Naive thymus-derived CD4-positive, alpha-beta T cell (primary cell): ENCODE measurements around the gene ETV6. TPM values are rescaled to one million over a fixed set of nuclear protein-coding genes. Genes with fewer than 3 reads are reported as not detected.
A peak's percentile ranks its signal among the peaks of the same experiment; 100 is the strongest.

Source experiments
- ATAC-seq: fragments of 150-1000 bp; cut with Tn5 transposase; 2 replicates; pipeline ENCODE4 v1.10.0; 2021; ENCODE audit warnings: mild to moderate bottlenecking, moderate library complexity
- CTCF ChIA-PET: fragments of 350-600 bp; sonication (Branson Sonifier 250); formaldehyde crosslinking; loops from one replicate; lab custom pipeline; 2021; ENCODE audit warnings: antibody characterized with exemption; lab: Charles Lee
- POLR2A ChIA-PET: fragments of 350-600 bp; sonication (Branson Sonifier 250); formaldehyde crosslinking; loops from one replicate; lab custom pipeline; 2021; ENCODE audit warnings: antibody characterized with exemption, inconsistent platforms; lab: Charles Lee
- DNase-seq, 9 donors: peaks; one replicate each; pipeline versions ENCODE4 v3.0.0 to v3.0.0-alpha.2; 2020 to 2022; ENCODE audit warnings: mixed read lengths in 1 of 9
- H3K27ac ChIP-seq: one replicate; pipeline ENCODE4 v1.7.0; 2013; ENCODE audit warnings: mild to moderate bottlenecking, low read depth, low read length, moderate library complexity
- H3K27me3 ChIP-seq, 2 donors: one replicate each; pipeline ENCODE4 v1.7.0; 2013; ENCODE audit warnings: low read length in 2 of 2, mild to moderate bottlenecking in 2 of 2, moderate library complexity in 2 of 2; ENCODE audit not compliant: control insufficient read depth in 2 of 2, insufficient read depth in 2 of 2
- H3K36me3 ChIP-seq, 3 experiments: 1 replicate in 2 of 3; 2 replicates in 1 of 3; pipeline ENCODE4 v1.7.0; 2013; ENCODE audit warnings: low read length in 3 of 3, mild to moderate bottlenecking in 3 of 3, moderate library complexity in 1 of 3; ENCODE audit not compliant: insufficient read depth in 3 of 3, control insufficient read depth in 2 of 3
- H3K4me1 ChIP-seq, 2 donors: one replicate each; pipeline ENCODE4 v1.7.0; 2013; ENCODE audit warnings: low read length in 2 of 2, mild to moderate bottlenecking in 2 of 2, moderate library complexity in 1 of 2; ENCODE audit not compliant: control insufficient read depth in 2 of 2, insufficient read depth in 2 of 2
- H3K4me3 ChIP-seq: 2 replicates; pipeline ENCODE4 v1.7.0; 2013; ENCODE audit warnings: mild to moderate bottlenecking, low read length
- H3K9me3 ChIP-seq, 3 experiments: 1 replicate in 2 of 3; 2 replicates in 1 of 3; pipeline ENCODE4 v1.7.0; 2013; ENCODE audit warnings: low read length in 3 of 3; ENCODE audit not compliant: control insufficient read depth in 2 of 3
- H3K27ac Mint-ChIP-seq, 9 donors: one replicate each; pipeline ENCODE4 v1.8.0; 2020 to 2022; ENCODE audit warnings: mixed read lengths in 9 of 9, mild to moderate bottlenecking in 8 of 9, moderate library complexity in 5 of 9, inconsistent platforms in 2 of 9
- H3K27me3 Mint-ChIP-seq, 5 donors: one replicate each; pipeline ENCODE4 v1.8.0; 2021 to 2022; ENCODE audit warnings: mixed read lengths in 5 of 5, mild to moderate bottlenecking in 1 of 5
- H3K36me3 Mint-ChIP-seq, 5 donors: one replicate each; pipeline ENCODE4 v1.8.0; 2020 to 2022; ENCODE audit warnings: mixed read lengths in 5 of 5, mild to moderate bottlenecking in 3 of 5, inconsistent platforms in 1 of 5
- H3K4me1 Mint-ChIP-seq, 7 donors: one replicate each; pipeline ENCODE4 v1.8.0; 2020 to 2022; ENCODE audit warnings: mixed read lengths in 7 of 7, mild to moderate bottlenecking in 3 of 7, inconsistent platforms in 1 of 7
- H3K4me3 Mint-ChIP-seq, 10 donors: one replicate each; pipeline ENCODE4 v1.8.0; 2020 to 2022; ENCODE audit warnings: mild to moderate bottlenecking in 10 of 10, mixed read lengths in 10 of 10, moderate library complexity in 6 of 10, inconsistent platforms in 2 of 10
- H3K9me3 Mint-ChIP-seq, 11 donors: one replicate each; pipeline ENCODE4 v1.8.0; 2020 to 2022; ENCODE audit warnings: mixed read lengths in 11 of 11, mild to moderate bottlenecking in 4 of 11, inconsistent platforms in 1 of 11, moderate library complexity in 1 of 11
- intact Hi-C, 2 donors: fragments of 100-400 bp; cut with micrococcal nuclease; formaldehyde crosslinking; loops; one replicate each; pipeline ENCODE4 v1.15.1; 2023
- polyA plus RNA-seq, 2 donors: library from polyadenylated mRNA; unstranded; fragments of 300-500 nt; fragmentation: Illumina TruSeq; gene quantifications; one replicate each; pipeline ENCODE4 v1.2.3, GENCODE V29; 2021
- total RNA-seq, 6 experiments: library from RNA in 5 of 6; stranded (reverse) in 5 of 6; gene quantifications; 1 replicate in 5 of 6; 2 replicates in 1 of 6; pipeline ENCODE4 v1.2.3 and lab custom pipeline; 2021 to 2026

Gene ETV6
- total and polyA plus RNA-seq, 7 experiments from 2014 or later: 2.2 to 70.3 (median 25.3) TPM

DNA sequence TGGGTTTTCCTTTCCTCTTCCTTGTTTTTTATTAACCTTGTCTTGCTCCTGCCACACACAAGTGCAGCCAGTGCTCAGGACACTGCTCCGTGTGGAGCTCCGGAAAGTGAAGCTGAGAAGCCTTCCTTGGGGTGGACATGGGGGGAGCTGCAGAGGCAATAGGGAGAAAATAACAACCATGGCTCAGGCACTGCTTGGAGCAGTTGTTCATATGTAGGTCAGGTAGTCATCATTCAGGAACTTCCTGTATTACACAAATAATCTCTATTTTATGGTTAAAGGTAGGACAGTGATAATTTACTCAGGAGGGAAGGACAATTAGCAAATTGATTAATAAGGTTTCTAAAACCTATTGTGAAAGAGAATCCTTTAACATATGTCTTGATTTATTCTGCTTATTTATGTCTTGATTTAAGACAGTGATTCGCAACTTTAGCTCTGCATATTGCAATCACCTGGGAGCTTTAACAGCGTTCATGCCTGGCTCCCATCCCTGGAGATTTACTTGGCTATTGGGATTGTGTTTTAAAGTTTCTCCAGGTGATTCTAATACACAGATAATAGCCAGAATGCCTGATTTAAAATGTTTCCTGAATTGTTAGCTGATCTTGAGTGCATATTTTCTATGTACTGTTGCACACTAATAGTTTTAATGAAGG is 92.1 kb downstream of the ETV6 start:
- intact Hi-C loops: no loop called here
- POLR2A ChIA-PET: interaction anchor here (1.0 kb wide), 1 partner anchor 71 kb away, joined by 3 read pairs; no protein-coding TSS in a partner anchor
- DNase-seq: no peak
- CTCF ChIA-PET: no interaction called here
- no peaks in the 10 kb centered on the region for H3K9me3 ChIP-seq
- no peak for ATAC-seq
- no peak overlapping the region for H3K4me3 ChIP-seq
- no peaks in the 10 kb centered on the region for H3K27me3 ChIP-seq
- H3K36me3 ChIP-seq: no peaks in the 10 kb centered on the region
- H3K4me1 ChIP-seq: peaks cover 0 to 5% of the 10 kb centered on the region in 2 donors
- H3K9me3 Mint-ChIP-seq: peaks cover 0 to 2% (median 0%) of the 10 kb centered on the region in 11 donors
- no peak overlapping the region for H3K27ac Mint-ChIP-seq
- no peaks in the 10 kb centered on the region for H3K27me3 Mint-ChIP-seq
- H3K27ac ChIP-seq: no peak overlapping the region
- peaks cover 35 to 85% (median 74%) of the 10 kb centered on the region in 7 donors for H3K4me1 Mint-ChIP-seq
- peaks cover 0 to 28% (median 11%) of the 10 kb centered on the region in 5 donors for H3K36me3 Mint-ChIP-seq
- H3K4me3 Mint-ChIP-seq: peak overlapping the region in 1 of 10 donors; percentile 9

DNA sequence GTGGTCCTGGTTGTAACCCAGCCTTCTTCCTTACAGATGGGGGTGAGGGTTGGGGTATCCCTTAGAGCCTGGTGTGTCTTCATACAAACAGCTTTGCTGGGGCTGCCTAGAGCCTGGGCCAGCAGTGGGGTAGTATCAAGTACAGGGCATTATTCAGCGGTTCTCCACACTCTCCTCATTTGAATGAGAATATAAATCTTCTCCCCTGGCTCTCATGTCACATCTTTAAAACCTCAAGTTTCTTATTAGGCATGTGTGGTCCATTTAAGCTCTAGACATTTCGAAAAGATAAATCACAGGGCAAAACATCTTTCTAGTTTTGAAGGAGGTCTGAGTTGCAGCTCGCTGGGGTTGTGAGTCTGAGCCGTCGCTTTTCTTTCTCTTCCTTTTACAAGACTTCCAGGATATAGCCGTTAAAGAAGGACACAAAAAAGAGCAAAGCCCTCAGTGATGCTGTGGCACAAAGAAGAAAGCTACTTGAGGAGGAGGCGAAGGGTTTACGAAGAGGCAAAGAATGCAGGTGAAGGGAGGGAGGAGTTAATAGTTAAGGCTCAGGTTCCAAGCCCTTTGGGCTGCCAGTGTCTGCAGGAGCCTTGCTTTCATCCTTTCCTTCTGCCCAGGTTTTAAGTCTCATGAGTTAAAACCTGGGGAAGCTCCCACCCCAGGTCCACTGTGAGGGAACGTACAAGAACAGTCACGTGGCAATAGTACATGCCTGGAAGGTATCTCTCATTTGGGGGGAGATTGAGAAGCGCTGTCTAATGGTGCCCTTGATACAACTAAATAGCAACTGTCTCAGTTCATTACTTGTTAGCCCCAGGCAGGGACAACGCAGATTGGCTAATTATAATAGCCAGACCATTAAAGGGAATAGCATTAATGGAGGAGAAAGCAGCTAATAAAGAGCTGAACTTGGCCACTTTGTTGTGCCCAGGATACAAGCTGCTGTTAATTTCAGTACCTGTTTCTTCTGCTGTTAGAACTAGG is 94.2 kb downstream of the ETV6 start:
- DNase-seq (no peak), ATAC-seq (no peak)
- CTCF ChIA-PET: no interaction called here
- Histone ChIP-seq H3K4me1 (peaks cover 0 to 5% of the 10 kb centered on the region in 2 donors), H3K4me3 (no peak overlapping the region), H3K36me3 (no peaks in the 10 kb centered on the region), H3K9me3 (no peaks in the 10 kb centered on the region), H3K27ac (no peak overlapping the region), H3K27me3 (no peaks in the 10 kb centered on the region)
- POLR2A ChIA-PET: no interaction called here
- intact Hi-C loops: no loop called here
- Mint-ChIP-seq H3K4me3 (no peak overlapping the region), H3K27me3 (no peaks in the 10 kb centered on the region), H3K36me3 (peaks cover 4 to 34% (median 14%) of the 10 kb centered on the region in 5 donors), H3K9me3 (peaks cover 0 to 2% (median 0%) of the 10 kb centered on the region in 11 donors), H3K4me1 (peaks cover 24 to 68% (median 55%) of the 10 kb centered on the region in 7 donors), H3K27ac (peak overlapping the region in 3 of 9 donors; percentile 16 to 39 (median 30))

GRCh38 chr12:11744410-11744801 is 94.9 kb downstream of the ETV6 start:
- Mint-ChIP-seq H3K27me3 (no peaks in the 10 kb centered on the region), H3K9me3 (no peaks in the 10 kb centered on the region), H3K36me3 (peaks cover 4 to 30% (median 10%) of the 10 kb centered on the region in 5 donors), H3K27ac (no peak overlapping the region), H3K4me3 (no peak overlapping the region), H3K4me1 (peaks cover 29 to 66% (median 56%) of the 10 kb centered on the region in 7 donors)
- Histone ChIP-seq H3K4me3 (no peak overlapping the region), H3K27ac (no peak overlapping the region), H3K4me1 (peaks cover 0 to 5% of the 10 kb centered on the region in 2 donors), H3K36me3 (no peaks in the 10 kb centered on the region), H3K27me3 (no peaks in the 10 kb centered on the region), H3K9me3 (no peaks in the 10 kb centered on the region)
- ATAC-seq (no peak), DNase-seq (no peak)
- POLR2A ChIA-PET: no interaction called here
- CTCF ChIA-PET: interaction anchor here (0.7 kb wide), 1 partner anchor 17 kb away, joined by 3 read pairs; no protein-coding TSS in a partner anchor
- intact Hi-C loops: no loop called here

GRCh38 chr12:11745113-11745512 is 95.6 kb downstream of the ETV6 start:
- Histone ChIP-seq H3K4me3 (no peak overlapping the region), H3K4me1 (peaks cover 0 to 5% of the 10 kb centered on the region in 2 donors), H3K27ac (no peak overlapping the region), H3K9me3 (no peaks in the 10 kb centered on the region), H3K27me3 (no peaks in the 10 kb centered on the region), H3K36me3 (no peaks in the 10 kb centered on the region)
- DNase-seq (no peak), ATAC-seq (no peak)
- intact Hi-C loops: no loop called here
- Mint-ChIP-seq H3K9me3 (no peaks in the 10 kb centered on the region), H3K4me1 (peaks cover 30 to 69% (median 62%) of the 10 kb centered on the region in 7 donors), H3K27me3 (no peaks in the 10 kb centered on the region), H3K27ac (no peak overlapping the region), H3K36me3 (peaks cover 4 to 30% (median 10%) of the 10 kb centered on the region in 5 donors), H3K4me3 (no peak overlapping the region)
- CTCF ChIA-PET: interaction anchor here (0.7 kb wide), 2 partner anchors 18 to 775 kb away, joined by 3 to 4 read pairs; no protein-coding TSS in a partner anchor
- POLR2A ChIA-PET: interaction anchor here (0.6 kb wide), 2 partner anchors 13 to 71 kb away, joined by 3 to 5 read pairs; no protein-coding TSS in a partner anchor

DNA sequence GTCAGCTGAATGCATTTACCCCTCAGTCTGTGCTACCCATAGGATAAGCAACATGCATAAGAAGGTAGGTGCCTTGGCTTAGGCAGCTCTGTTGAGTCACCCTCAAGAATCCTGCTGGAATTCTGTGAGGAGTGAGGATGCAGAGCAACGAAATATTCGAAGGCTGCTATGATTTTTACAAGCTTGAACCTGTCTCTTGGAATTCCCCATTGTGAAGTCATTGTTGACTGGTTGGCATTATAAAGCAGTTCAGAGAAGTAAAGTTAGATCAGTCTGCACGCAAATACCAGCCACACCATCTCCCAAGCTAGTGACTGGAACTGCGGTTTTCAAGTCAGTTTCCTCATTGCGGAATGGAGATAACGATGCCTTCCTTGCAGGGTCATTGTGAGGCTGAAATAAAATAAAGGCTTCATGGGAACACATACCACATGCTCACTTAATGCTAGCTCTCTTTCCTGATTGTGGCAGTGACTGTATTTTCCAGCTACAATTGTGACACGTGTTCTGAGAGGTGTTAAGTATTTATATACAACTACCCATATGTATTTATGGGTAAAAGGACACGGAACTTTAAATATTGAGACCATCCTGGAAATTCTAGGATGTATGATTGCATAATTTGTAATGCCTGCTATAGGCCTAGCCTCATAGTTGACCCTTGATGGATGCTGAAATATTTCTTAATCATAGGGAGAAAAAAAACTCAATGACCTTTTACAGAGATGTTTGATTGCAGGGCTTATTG is 96.7 kb downstream of the ETV6 start:
- H3K4me1 Mint-ChIP-seq: peaks cover 30 to 62% (median 54%) of the 10 kb centered on the region in 7 donors
- Histone ChIP-seq H3K27me3 (no peaks in the 10 kb centered on the region), H3K4me1 (peaks cover 0 to under 1% of the 10 kb centered on the region in 2 donors), H3K27ac (no peak overlapping the region), H3K36me3 (no peaks in the 10 kb centered on the region), H3K4me3 (no peak overlapping the region), H3K9me3 (no peaks in the 10 kb centered on the region)
- DNase-seq (no peak), ATAC-seq (peak; percentile 80)
- POLR2A ChIA-PET: interaction anchor here (1.0 kb wide), 1 partner anchor 256 kb away, joined by 3 read pairs; no protein-coding TSS in a partner anchor
- H3K36me3 Mint-ChIP-seq: peaks cover 4 to 31% (median 13%) of the 10 kb centered on the region in 5 donors
- H3K27ac Mint-ChIP-seq: no peak overlapping the region
- no peaks in the 10 kb centered on the region for H3K9me3 Mint-ChIP-seq
- intact Hi-C loops: no loop called here
- H3K4me3 Mint-ChIP-seq: no peak overlapping the region
- CTCF ChIA-PET: no interaction called here
- H3K27me3 Mint-ChIP-seq: no peaks in the 10 kb centered on the region
